ENCODE measurements around the gene GRHL3.

GRHL3 gene

DNA sequence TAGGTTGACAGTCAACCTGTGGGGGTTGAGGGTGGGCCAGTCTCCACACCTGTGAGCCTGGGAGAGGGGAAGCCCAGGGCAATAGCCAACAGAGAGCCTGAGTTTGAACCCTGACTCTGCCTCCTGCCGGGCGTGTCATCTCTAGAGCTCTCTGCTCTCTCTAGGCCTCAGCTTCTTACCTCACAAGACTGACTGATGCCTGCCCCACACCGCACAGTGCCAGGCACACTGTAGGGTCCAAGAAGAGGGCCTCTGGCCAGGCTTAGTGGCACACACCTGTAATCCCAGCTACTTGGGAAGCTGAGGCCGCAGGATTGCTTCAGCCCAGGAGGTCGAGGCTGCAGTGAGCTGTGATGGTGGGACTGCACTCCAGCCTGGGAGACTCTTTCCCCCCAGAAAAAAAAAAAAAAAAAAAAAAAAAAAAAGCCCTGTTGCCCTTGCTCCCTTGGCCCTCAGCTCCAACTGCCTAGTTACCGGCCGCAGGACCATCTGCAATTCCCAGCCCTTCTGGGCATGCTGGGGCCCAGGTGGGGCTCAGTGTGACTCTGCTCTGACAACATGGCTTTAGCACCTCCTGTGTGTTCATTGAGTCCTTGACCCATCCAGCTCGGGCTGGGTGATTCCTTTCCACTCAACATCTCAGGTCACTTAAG, 25.1 kb downstream of the GRHL3 start:
- DNase-seq, result no peak

DNA sequence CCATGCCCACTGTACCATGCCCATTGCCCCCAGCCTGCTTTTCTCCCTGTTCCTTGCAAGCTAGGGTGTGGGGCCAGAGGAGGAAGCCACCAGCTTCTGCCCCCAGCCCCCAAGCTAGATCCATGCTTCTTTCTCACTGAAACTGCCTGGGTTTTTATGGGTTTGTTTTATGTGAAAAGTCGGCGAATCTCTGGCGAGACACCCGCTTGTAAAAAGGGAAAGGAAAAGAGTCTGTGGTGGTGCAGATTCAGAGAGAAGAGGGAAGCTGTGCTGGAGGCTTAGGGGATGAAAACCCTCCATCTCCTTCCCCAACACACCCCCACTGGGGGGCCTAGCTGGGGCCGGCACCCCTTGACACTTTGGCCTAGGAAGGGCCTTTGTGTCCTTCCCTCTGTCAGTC, 26.2 kb downstream of the GRHL3 start:
- no peak for DNase-seq

DNA sequence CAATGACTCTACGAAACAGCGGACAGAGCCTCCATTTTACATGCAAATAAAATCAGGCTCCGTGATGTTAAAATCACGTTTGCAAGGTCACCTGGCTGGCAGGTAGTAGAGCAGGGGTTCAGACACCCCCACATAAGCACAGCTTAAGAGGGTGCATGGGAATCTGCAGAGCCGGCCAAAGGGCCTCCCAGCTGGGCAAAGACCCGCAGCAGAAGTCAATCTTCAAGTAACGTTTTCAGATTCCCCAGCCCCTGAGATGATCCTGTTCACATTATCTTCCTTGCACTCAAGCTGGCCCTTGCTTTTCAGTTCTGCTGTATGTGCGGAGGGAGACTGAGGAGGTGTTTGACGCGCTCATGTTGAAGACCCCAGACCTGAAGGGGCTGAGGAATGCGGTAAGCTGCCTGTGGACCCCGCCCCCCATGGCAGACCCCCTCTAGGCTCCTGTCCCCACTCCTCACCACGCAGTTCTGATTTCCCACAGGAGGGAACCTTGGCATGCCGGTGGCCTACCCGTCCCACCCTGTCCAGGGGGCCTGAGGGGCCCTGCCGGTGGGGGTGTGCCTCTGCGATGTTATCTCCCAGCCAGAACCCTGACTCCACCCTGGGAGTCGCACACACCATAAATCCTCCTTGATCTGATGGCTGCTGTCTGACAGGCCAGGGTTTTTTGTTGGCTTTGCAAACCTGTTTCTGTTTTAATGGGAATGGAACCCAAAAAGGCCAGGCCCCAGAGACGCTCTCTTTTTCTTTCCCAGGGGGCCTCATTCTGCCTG, 28.2 kb downstream of the GRHL3 start:
- no peak for DNase-seq

DNA sequence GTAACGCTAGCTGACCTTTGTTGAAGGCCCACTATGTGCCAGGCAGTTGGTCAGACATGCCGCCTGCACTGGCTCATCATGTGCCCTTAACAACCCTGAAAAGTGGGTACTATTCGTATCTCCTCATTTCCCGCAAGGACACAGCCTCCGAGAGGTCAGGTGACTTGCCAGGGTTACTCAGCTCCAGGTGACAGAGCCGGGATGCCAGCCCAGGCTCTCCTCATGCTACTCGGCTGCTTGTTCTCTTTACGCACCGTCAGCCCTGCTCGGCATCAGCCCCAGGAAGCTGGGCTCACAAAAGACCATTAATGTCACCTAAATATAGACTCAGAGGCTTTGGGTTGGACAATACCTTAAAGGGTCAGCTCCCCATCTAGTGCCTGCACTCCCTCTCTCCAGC, 29.0 kb downstream of the GRHL3 start:
- DNase-seq, result no peak

DNA sequence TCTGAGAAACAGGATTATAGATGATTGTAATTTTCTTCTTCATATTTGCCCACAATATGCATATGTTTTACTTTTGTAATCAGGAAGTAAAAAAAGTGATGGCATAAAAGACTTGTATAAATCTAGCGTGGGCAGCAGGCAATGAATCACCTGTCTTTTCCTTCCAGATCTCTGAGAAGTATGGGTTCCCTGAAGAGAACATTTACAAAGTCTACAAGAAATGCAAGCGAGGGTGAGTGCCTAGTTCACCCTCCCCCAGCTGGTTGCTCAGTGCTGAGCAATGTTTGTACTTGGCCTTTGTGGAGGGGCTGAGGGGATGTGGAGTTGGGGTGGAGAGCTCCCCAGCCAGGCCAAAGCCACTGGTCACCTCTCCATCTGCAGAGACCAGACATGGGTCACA, 30.7 kb downstream of the GRHL3 start:
- no peak for DNase-seq

DNA sequence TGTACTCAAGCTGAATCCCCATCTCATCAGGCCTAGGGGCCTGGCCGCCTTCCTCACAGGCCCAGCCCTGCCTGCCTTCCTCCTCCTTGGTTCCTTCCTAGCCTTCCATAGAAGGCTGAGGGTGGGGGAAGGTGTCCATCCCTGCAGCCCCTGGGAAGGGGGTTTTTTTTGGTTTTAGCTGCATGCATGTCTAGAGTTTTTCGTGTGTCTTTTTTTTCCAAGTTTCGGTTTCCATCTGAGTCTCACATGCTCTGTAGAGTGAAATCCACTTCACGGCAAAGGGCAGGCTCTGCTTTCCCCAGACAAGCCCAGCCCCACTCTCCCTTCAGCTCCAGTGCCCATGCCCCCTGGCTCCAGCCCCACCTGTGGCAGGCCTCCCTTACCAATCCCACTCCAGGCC, 32.1 kb downstream of the GRHL3 start:
- no peak for DNase-seq

DNA sequence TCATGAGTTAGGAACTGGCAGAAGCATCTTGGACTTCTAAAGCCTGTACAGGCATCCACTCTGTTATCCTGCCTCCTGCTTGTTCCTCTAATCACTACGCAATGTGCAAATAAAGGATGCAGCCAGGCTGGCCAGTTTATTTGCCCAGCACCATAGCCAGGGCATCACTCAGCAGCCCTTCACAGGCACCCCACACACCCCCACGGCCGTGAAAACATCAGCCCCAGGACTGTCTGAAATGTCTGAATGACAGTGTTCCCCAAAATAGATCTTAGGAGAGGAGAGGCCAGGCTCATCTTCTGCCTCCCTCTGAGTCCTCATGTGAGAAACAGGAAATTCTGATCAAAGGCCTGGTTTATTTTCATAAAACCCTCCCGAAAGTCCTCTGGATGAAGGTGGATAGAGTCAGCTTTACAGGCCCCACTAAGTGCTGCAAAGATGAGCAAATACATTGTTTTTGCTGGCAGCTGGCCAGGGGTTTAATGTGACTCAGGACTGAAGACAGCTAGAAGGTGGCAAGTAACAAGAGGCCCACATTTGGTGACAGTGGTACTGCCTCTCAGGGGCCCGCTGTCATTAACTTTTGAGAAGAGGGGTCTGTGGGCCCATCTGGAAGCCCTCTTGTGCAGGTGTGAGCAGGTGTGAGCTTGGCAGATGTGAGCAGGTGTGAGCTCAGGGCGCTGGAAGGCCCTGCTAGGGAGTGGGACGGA, 32.9 kb downstream of the GRHL3 start:
- no peak for DNase-seq

DNA sequence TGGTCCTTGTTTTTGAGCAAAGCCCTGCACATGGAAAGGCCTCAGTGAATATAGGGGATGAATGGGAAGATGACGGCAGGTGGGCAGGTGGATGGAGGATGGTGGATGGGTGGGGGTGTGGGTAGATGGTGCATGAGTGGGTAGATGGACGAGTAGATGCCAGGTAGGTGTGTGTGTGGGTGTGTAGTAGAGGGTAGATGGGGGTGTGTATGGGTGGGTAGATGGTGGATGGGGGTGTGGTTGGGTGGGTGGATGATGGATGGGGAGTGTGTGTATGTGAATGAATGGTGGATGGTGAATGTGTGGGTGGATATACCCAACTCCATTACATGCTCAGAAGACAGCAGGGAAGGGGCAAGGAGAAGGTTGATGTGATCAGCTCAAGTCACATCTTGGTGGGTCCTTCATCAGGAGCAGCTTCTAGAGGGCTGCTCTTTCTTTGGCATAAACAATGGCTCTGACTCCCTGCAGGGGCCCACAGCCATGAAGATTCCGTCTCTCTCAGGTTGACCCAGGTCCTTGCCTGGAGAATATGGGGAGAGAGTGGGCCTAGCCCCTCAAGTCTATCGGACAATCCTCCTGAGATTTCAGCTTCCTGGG, 34.2 kb downstream of the GRHL3 start:
- DNase-seq, result no peak

DNA sequence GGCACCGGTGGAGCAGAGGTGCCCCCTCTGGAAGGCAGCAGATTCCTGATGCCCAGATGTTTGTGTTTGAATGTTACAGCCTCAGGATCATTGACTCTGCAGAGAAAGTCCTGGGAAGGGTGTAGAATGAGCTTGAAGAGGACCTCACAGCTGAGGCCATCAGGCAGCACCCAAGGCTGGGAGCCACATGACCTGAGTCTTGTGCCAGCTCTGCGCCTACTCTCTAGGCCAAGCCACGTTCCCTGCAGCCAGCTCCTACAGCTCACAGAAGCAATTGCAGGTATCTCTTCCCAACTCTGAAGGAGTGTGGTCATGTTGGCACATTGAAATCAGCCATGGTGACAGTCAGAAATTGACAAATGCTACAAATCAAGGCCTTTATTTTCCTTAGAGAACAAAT, 36.3 kb downstream of the GRHL3 start:
- DNase-seq, result no peak

DNA sequence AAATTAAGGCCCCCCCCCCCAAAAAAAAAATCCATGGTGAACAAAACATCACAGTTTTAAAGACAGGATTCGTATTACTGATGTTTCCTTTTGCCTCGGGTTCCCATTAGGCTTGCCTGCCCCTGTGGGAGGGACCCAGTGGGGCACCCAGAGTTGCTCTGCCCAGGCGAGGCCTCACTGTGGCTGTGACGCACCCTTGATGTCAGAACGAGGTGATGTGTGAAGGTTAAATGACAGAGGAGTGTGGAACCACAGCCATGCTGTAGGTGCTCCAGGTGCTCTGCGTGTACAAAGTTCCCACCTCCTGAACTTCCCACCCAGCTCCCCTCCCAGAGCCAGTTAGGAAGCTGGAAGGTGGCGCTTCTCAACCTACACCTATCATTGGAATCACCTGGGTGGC, 37.9 kb downstream of the GRHL3 start:
- DNase-seq, result no peak

DNA sequence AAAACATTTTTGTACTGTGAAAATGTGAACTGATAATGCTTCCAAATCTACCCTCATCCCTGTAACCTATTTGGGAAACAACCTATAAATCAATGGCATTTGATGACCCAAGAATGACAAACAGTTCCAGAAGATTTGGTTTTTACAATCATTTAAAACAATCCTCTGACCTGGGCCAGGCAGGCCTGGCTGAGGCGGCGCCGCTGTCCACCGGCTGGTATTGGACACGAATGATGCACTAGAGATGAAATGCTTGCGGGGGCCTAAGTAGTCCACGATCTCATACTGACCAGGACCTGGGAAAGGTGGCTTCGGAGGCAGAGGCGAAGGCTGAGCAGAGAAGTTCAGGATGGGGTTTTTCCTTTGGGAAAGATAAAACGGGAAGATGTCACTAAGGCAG, 41.5 kb downstream of the GRHL3 start:
- DNase-seq, result no peak

DNA sequence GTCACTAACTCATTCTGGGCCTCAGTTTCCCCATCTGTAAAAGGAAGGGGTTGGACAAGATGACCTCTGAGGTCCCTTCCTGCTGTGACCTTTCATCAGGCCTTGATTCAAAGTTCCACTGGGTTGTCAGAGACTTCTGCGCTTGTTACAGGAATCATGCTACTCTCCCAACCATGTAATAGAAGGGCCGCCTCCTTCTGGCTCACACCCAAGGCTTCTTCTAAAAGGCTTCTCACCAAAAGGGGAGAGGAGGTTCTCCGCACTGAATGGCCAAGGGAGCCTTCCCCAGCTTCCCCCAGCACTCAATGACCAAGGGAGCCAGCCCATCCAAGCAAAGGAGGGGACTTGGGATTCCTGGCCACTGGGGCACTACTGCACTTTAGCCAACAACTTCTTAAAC, 42.7 kb downstream of the GRHL3 start:
- DNase-seq, result no peak

DNA sequence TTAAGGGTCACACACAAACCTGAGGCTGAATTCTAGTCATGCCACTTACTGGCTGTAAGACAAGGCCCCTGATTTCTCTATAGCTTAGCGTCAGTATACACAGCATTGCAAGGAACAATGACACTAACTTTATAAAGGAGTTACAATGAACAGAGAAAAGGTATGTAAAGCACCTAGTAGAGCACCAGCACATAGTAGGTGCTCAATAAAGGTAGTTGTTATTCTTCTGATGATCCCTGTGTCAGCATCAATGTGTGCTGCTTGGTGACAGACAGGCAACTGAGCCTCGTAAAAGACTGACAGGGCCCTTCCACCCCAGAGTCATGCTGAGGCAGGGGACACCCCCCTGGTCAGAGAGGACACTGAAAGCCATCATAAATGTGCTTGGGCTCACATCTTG, 43.2 kb downstream of the GRHL3 start:
- no peak for DNase-seq

DNA sequence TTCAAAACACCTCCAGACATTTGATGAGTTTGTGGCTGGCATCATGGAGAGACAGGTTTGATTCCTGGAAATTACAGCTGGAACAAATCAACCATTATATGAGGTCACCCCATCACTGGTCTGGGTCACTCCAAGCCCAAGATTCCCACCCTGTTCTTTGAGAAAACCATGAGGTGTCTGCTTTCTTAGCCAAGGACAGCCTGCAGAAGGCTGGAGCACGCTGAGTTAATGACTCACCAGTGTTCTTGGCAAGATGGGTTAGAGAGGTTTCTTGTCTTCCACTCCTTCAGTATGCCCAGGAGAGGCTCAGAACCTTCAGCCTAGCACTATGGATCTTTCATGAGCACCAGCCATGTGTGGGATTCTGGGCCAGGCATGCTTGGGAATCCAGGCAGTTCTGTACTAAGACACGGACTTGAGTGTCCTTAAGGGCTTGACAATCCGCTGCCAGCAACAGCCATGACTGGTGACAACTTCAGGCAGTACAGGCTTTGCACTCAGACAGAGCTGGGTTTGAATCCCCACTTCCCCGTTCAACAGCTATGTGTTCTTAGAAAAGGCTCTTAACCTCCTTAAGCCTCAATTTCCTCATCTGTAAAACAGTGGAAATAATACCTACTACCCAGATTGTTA, 43.9 kb downstream of the GRHL3 start:
- DNase-seq, result no peak

DNA sequence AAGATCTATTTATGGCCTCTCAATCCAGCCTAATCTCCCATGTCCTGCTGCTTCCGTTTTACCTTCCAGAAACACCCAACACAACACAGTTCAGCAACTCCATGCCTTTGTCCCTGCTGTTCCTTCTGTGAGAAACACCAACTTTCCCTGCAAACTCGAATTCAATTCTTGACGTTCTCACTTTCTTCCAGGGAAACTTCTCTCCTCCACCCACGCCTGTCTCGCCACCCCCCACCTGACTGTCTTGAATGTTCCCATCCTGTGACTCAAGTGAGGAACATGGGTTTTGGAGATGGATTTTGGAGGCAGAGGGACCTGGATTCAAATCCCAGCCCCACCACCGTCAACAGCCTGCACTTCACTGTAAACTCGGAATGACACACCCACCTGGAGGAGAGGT, 44.8 kb downstream of the GRHL3 start:
- no peak for DNase-seq

DNA sequence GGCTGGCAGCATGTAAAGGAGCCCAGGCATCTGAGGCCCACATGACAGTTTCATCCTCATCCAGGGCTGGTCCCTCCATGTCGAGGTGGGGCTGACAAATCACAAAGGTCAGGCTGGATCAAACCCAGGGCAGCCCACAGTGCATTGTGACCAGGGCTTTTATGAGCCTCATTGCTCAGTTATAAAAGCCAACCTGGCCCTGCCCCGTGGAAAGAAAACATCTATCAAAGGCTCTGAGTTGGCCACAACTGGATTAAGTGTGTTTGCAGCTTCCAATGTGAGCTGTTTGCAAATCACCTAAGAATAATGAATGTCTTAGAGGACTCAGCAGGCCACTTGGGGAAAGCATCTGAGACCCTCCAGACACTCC, 45.4 kb downstream of the GRHL3 start:
- no peak for DNase-seq

DNA sequence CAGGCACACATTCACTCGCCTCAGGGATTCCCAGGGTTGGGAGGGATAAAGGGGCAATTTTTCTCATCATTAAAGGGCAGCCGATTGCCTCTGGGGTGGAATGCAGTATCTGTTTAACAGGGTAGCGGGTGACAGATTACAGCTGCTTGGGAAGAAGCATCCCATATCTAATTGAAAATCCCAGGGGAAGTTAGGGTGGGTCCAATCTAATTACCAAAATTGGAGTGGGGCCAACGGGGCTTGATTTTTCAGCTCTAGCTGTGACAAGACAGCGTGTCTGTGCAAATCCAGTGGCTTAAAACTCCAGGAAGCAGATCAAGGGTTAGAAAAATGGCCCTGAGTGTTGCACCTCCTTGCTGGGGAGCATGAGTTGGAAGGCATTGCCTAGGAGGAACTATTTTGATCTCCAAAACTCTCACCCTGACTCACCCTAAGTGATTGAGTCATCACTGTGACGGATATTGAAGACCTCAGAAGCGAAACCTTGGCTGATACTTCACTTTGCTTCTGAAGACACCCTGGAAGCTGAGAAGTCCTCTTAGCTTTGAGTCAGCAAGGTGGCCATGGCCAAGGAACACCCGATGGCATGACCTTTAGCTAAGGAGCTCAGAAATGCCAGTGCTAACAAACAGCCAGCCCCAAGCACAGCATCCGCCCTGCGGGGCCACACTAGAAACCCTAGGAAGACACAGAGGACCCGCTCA, 46.0 kb downstream of the GRHL3 start:
- DNase-seq, result no peak

DNA sequence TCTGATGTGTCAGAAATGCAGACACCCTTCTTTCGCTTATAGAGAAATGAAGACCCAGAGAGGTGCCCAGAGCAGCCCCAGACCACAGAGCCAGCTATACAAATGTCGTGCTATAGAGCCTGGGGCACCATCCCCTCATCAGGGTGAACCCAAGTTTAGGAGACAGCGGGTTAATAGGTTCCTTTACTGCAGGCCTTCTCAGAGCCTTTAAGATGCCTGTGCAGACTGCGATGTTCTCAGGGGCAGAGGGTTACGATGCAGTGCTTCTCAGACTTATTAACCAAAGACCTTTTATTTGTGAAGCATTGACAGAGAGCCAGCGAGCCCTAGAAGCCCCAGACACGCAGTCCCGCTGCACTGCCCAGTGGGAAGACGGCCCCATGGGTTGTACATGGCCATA, 47.5 kb downstream of the GRHL3 start:
- no peak for DNase-seq

DNA sequence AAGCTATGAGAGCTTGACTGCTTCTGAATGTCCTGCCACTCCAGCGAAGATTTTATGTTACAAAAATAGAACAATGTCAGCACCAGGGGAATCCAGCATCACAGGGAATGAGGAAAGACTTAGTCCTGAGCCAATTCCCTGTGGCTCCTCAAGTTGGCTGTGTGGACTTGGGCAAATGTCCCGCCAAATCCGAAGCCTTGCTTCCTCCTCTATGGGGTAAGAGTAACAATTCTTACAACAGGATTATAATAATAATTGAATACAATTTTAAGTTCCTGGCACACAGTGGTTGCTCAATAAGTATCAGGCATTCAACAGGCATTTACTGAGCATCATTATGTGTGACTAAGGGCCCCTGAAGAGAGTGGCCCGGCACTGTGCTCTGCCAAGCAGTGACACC, 50.0 kb downstream of the GRHL3 start:
- DNase-seq, result no peak

DNA sequence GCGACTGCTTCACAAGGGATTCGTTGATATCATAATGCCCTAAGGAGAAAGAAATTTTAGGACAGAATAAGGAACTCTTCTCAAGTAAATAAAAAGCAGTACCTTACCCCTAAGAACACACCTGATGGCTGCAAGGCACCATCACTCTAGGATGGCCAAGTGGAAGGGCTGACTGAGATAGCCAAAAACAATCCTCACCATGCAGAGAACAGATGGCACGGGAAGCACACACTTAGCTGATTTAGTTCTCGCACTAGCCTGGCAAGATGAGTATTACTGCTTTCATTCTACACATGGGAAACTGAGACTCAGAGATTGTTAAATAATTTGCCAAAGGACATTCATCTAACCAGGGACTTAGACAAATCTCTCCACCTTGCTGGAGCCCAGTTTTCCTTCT, 50.6 kb downstream of the GRHL3 start:
- DNase-seq, result no peak

DNA sequence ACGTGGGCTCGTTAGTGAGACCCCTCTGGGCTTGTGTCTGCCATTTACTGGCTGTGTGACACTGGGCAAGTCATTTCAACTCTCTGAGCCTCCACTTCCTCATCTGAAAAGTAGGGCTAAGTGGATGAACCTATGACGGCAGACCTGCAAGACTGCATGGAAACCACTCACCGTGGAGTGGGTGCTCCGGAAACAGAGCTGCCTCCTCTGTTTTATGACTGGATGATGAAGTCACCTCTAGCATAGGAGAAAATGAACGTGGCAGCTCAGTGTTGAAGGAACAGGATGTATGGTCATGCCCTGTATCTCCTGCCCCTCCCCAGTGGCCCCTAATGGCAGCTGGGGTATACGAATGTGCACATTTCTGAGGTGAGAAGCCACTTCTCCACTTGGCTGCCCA, 53.9 kb downstream of the GRHL3 start:
- DNase-seq, result no peak

DNA sequence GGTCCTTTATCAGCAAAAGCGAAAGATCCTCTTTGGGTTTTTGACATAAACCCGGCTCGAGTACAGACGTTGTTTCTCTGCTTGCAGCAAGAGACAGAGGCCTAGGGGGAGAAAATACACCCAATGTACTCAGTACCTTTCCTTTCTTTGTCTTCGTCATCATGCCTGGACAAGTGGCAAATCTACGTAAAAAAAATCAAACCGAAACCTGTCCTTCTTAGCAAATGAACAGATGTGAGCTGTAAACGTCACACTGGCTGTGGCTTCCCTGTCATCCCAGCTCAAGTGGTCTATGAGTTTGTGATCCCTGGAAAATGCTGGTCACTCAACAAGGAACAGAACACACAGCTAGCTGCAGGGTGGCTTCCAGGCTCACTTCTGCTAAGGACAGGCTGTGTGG, 54.6 kb downstream of the GRHL3 start:
- DNase-seq, result no peak

Data from hippocampal formation (tissue), 2 donors.